Breast epithelium (tissue), 4 donors: ENCODE data around the gene GPT2. TPM values are rescaled to one million over a fixed set of nuclear protein-coding genes. Genes with fewer than 3 reads are reported as not detected.

Source experiments
- DNase-seq, 2 donors: peaks; one replicate each; pipeline ENCODE4 v3.0.0-alpha.2; 2019; ENCODE audit warnings: low spot score in 2 of 2
- H3K27ac ChIP-seq, 2 donors: fragments of 200-600 bp; sonication (generic) in 1 of 2; one replicate each; pipeline ENCODE4 v1.5.1; 2016 to 2019; ENCODE audit warnings: mild to moderate bottlenecking in 1 of 2
- H3K27me3 ChIP-seq, 2 donors: fragments of 200-600 bp; sonication (generic) in 1 of 2; one replicate each; pipeline versions ENCODE4 v1.5.1 to v1.6.0; 2017 to 2019; ENCODE audit warnings: control low read depth in 1 of 2, mild to moderate bottlenecking in 1 of 2
- H3K36me3 ChIP-seq: fragments of 200-600 bp; one replicate; pipeline ENCODE4 v1.5.1; 2019
- H3K4me1 ChIP-seq, 2 donors: fragments of 200-600 bp; sonication (generic); one replicate each; pipeline ENCODE4 v1.5.1; 2016 to 2019; ENCODE audit warnings: control low read depth in 1 of 2
- H3K4me3 ChIP-seq, 3 donors: fragments of 200-600 bp; sonication (generic); 1 replicate in 2 of 3; 2 replicates in 1 of 3; pipeline ENCODE4 v1.5.1; 2016 to 2019; ENCODE audit warnings: mild to moderate bottlenecking in 3 of 3, moderate library complexity in 2 of 3
- H3K9me3 ChIP-seq, 2 donors: fragments of 200-600 bp; sonication (generic) in 1 of 2; one replicate each; pipeline ENCODE4 v1.5.1; 2016 to 2019; ENCODE audit warnings: control low read depth in 1 of 2
- CTCF ChIP-seq, 3 donors: fragments of 450-650 bp; IDR thresholded peaks; one replicate each; pipeline ENCODE4 v1.5.1; 2016 to 2017; ENCODE audit warnings: antibody characterized with exemption in 3 of 3, mild to moderate bottlenecking in 3 of 3, moderate library complexity in 3 of 3
- POLR2A ChIP-seq: fragments of 450-650 bp; IDR thresholded peaks from one replicate; pipeline ENCODE4 v1.6.1; 2016; ENCODE audit warnings: antibody characterized with exemption, mild to moderate bottlenecking, moderate library complexity
- POLR2AphosphoS5 ChIP-seq, 3 donors: sonication (generic); formaldehyde crosslinking; IDR thresholded peaks; one replicate each; pipeline ENCODE4 v1.6.1; 2017; ENCODE audit warnings: antibody characterized with exemption in 3 of 3
- intact Hi-C: fragments of 100-400 bp; cut with DNase I; formaldehyde crosslinking; loops from one replicate; pipeline ENCODE4 v1.15.1; 2023; ENCODE audit warnings: low total_unique reads
- total RNA-seq, 3 donors: library from RNA; depleted of rRNA; stranded (reverse); fragments of >200 nt; gene quantifications; one replicate each; pipeline ENCODE4 v1.1.0, GENCODE V29; 2016

GPT2 gene
- total RNA-seq, 3 donors from 2014 or later = 17.4 to 56.2 (median 21.7) TPM

DNA sequence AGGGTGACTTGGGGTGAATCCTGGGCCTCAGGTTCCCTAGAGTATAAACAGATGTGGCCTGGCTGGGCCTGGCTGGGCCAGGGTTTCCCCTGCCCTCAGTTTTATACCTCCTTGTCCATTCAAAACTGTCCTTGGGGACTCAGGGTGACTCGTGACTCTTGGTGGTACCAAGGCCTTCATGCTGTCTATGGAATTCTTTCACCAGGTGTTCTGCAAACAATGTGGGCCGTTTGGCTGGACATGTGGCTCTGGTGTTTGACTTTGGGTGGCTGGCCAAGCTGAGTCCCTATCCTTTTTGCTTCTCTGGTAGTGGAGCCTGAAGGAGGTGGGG is 3.3 kb downstream of the GPT2 start:
- no peak for TF ChIP-seq POLR2AphosphoS5 (IDR thresholded peaks at IDR 0.05)
- Histone ChIP-seq H3K9me3 (no peaks in the 10 kb centered on the region), H3K36me3 (no peaks in the 10 kb centered on the region), H3K27ac (no peak overlapping the region), H3K4me3 (no peak overlapping the region), H3K27me3 (no peaks in the 10 kb centered on the region), H3K4me1 (peaks cover 0 to 5% of the 10 kb centered on the region in 2 donors)
- no peak for DNase-seq
- intact Hi-C loops = no loop called here

DNA sequence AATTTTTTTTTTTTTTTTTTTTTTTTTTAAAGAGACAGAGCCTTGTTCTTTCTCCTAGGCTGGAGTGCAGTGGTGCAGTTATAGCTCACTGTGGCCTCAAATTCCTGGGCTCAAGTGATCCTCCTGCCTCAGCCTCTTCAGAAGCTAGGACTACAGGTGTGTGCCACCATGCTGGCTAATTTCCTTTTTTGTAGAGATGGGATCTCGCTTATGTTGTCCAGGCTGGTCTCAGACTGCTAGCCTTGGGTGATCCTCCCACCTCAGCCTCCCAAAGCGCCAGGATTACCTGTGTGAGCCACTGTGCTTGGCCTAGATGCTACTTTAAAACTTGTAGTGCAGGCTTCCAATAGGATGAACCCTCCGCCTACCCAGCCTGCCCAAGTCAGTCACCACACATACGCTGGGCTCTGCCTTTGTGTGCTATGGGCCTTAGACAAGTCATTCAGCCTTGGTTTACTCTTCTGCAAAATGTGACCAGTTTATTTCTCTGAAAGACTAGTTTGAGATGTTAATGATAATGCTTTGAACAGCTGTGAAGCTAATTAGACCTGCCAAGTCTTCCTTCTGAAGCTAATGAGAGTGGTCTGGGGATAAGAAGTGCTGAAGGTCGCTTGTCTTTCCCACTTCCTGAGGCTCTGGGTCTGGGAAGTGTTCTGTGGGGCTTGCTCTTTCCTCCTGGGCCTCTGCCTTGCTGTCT is 5.2 kb downstream of the GPT2 start:
- no peak for DNase-seq
- H3K9me3 ChIP-seq = no peaks in the 10 kb centered on the region
- H3K4me1 ChIP-seq = no peaks in the 10 kb centered on the region
- H3K4me3 ChIP-seq = no peak overlapping the region
- no peak overlapping the region for H3K27ac ChIP-seq
- no peaks in the 10 kb centered on the region for H3K36me3 ChIP-seq
- no peaks in the 10 kb centered on the region for H3K27me3 ChIP-seq
- intact Hi-C loops = no loop called here
- no peak for TF ChIP-seq POLR2AphosphoS5 (IDR thresholded peaks at IDR 0.05)
- no peak for TF ChIP-seq POLR2A
- no peak for TF ChIP-seq CTCF (IDR thresholded peaks at IDR 0.05)

GRCh38 chr16:46889942-46890300 is 5.8 kb downstream of the GPT2 start:
- Histone ChIP-seq H3K27ac (no peak overlapping the region), H3K4me1 (no peaks in the 10 kb centered on the region), H3K4me3 (no peak overlapping the region), H3K27me3 (no peaks in the 10 kb centered on the region), H3K36me3 (no peaks in the 10 kb centered on the region), H3K9me3 (no peaks in the 10 kb centered on the region)
- no peak for DNase-seq
- no peak for TF ChIP-seq POLR2A
- intact Hi-C loops = no loop called here

DNA sequence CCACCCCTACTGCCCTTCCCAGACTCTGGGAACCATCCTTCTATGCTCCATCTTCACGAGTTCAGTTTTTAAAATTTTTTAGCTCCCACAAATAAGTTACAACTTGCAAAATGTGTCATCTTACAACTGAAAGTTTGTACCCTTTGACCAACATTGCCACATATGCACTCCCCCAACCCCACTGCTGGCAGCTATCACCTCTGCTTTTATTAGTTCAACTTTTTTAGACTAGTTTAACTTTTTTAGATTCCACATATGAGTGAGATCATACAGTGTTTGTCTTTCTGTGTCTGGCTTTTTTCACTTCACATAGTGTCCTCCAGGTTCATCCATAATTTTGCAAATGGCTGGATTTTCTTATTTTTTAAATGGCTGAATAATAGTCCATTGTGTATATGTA is 7.7 kb downstream of the GPT2 start:
- Histone ChIP-seq H3K4me1 (peaks cover 0 to 9% of the 10 kb centered on the region in 2 donors), H3K27me3 (no peaks in the 10 kb centered on the region), H3K36me3 (no peaks in the 10 kb centered on the region), H3K9me3 (no peaks in the 10 kb centered on the region), H3K27ac (no peak overlapping the region), H3K4me3 (no peak overlapping the region)
- DNase-seq = no peak
- intact Hi-C loops = no loop called here
- TF ChIP-seq POLR2A (no peak), CTCF (IDR thresholded peaks at IDR 0.05) (no peak), POLR2AphosphoS5 (IDR thresholded peaks at IDR 0.05) (no peak)

DNA sequence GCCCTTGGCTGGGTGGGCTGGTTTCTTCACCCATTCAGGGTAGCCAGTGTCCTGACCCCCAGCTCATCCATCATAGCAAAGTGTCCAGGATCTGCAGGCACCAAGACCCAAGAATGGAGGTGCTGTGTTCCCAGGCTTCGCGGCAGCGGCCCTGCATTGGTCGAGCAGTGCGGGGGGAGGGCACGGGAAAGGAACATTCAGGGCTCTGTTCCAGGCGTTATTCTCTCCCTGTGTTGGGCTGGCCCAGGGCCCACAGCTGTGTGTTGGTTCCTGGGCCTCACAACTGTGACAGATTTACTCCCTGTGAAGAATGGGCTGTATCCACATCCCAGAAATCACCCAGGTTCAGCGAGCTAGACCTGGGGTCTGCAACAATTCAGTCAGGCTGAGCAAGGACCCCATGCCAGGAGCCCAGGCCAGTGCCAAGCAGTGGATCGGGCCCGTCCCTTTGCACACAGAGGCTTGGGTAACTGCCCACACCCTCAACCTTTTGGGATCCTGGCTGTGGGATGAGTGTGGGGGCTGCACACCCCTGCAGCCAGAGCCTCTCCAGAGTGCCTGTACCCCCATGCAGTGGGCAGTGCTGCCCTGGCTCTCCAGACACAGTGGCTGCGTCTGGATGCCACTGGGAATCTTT is 10.0 kb downstream of the GPT2 start:
- H3K27me3 ChIP-seq = no peaks in the 10 kb centered on the region
- no peak for DNase-seq
- peaks cover 0 to 9% of the 10 kb centered on the region in 2 donors for H3K4me1 ChIP-seq
- H3K36me3 ChIP-seq = no peaks in the 10 kb centered on the region
- intact Hi-C loops = no loop called here
- no peak for TF ChIP-seq POLR2A
- TF ChIP-seq CTCF (IDR thresholded peaks at IDR 0.05) = no peak
- TF ChIP-seq POLR2AphosphoS5 (IDR thresholded peaks at IDR 0.05) = no peak
- no peaks in the 10 kb centered on the region for H3K9me3 ChIP-seq
- H3K4me3 ChIP-seq = no peak overlapping the region
- no peak overlapping the region for H3K27ac ChIP-seq

GRCh38 chr16:46895399-46896313 is 11.5 kb downstream of the GPT2 start:
- no peak overlapping the region for H3K27ac ChIP-seq
- H3K4me1 ChIP-seq = peaks cover 7 to 9% of the 10 kb centered on the region in 2 donors
- H3K9me3 ChIP-seq = no peaks in the 10 kb centered on the region
- DNase-seq = no peak
- TF ChIP-seq POLR2A (no peak), CTCF (IDR thresholded peaks at IDR 0.05) (no peak), POLR2AphosphoS5 (IDR thresholded peaks at IDR 0.05) (no peak)
- no peak overlapping the region for H3K4me3 ChIP-seq
- intact Hi-C loops = no loop called here
- H3K27me3 ChIP-seq = no peaks in the 10 kb centered on the region
- no peaks in the 10 kb centered on the region for H3K36me3 ChIP-seq
